ENCODE measurements around the gene PSMA8.
"Not testable (repeated sequence)": the region's sequence is repeated elsewhere in the genome, so short reads cannot be mapped to it uniquely, and the experiment has no call there.

The PSMA8 gene

DNA sequence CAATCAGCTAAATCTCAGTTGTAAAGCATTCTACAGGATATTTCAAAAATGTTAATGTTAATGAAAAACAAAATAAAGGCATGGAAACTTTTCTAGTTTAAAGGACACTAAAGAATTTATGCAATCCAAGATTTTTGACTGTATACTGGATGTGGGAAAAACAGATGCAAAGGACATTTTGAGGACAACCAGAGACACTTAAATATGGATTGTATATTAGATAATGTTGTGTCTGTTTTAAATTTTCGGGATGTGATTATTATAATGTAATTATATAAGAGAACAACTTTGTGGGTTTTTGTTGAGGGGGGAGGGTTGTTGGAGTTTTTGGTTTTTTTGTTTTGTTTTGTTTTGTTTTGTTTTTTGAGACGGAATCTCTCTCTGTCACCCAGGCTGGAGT, 30.9 kb downstream of the PSMA8 start:
- in situ Hi-C loops (cut with HindIII; ENCODE audit: low sequenced_read_pairs) = no loop called here

DNA sequence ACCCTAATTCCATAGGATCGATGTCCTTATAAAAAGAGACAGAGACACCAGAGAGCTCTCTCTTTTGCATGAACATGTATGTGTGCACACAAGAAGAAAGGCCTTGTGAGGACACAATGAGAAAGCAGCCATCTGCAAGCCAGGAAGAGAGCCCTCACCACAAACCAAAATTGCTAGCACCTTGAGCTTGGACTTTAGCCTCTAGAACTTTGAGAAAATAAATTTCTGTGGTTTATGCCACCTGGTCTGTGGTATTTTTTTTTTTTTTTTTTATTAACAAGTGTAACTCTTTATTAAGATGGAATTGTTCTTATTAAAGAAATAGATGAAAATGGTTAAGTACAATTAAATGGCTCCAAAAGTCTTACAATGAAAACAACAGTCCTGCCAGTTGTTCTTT, 33.9 kb downstream of the PSMA8 start:
- DNase-seq (ENCODE audit: low read depth); H3K4me3 ChIP-seq (ENCODE audit: low read depth, low read length); in situ Hi-C loops (cut with HindIII; ENCODE audit: low sequenced_read_pairs): not testable (repeated sequence)

More for the DNA sequence above, 30.9 kb downstream of the PSMA8 start:
- H3K4me3 ChIP-seq (ENCODE audit: low read depth, low read length) = no peak overlapping the region
- no peak for DNase-seq (ENCODE audit: low read depth)
- TF ChIP-seq, protein P1, sequence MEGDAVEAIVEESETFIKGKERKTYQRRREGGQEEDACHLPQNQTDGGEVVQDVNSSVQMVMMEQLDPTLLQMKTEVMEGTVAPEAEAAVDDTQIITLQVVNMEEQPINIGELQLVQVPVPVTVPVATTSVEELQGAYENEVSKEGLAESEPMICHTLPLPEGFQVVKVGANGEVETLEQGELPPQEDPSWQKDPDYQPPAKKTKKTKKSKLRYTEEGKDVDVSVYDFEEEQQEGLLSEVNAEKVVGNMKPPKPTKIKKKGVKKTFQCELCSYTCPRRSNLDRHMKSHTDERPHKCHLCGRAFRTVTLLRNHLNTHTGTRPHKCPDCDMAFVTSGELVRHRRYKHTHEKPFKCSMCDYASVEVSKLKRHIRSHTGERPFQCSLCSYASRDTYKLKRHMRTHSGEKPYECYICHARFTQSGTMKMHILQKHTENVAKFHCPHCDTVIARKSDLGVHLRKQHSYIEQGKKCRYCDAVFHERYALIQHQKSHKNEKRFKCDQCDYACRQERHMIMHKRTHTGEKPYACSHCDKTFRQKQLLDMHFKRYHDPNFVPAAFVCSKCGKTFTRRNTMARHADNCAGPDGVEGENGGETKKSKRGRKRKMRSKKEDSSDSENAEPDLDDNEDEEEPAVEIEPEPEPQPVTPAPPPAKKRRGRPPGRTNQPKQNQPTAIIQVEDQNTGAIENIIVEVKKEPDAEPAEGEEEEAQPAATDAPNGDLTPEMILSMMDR (IDR thresholded peaks at IDR 0.05; ENCODE audit: low read depth, low read length, missing control alignments) = no peak

DNA sequence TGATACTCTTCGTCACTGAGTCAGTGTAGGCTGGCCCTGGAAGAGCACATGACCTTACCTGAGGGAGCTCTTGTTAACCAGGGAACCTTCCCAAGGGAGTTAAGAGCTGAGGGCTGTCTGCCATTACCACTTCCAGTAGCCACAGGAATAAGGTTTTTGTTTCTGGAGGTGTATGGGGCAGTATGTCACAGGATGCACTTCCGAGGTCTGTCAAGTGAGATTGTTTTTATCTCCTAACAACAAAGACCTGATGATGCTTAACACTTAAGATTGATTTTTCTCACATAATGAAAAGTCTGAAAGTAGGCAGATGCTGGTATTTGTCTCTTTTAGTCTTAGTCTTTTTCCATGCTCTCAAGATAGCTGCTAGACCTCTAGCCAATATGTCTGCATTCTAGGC, 41.8 kb downstream of the PSMA8 start:
- DNase-seq (ENCODE audit: low read depth) = no peak
- H3K4me3 ChIP-seq (ENCODE audit: low read depth, low read length) = no peak overlapping the region
- in situ Hi-C loops (cut with HindIII; ENCODE audit: low sequenced_read_pairs) = no loop called here
- TF ChIP-seq, protein P1 (IDR thresholded peaks at IDR 0.05; ENCODE audit: low read depth, low read length, missing control alignments) = no peak

DNA sequence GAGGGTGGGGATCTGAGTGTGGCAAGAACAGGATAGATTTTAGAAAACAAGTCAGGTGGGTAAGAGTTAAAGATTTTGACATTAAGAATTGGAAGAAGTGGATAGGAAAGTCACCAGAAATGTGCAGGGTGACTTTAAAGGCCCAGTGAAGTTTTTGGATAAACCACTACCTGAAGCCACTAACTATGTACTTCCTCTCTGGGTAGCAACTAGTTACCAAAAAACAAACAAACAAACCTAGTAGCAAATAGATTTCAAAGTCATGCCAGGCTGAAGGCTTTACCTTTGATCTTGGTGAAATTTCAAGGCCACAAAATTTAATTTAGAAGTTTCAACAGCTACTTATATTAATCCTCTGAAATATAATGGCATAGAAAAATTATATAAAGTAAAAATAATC, 42.5 kb downstream of the PSMA8 start:
- in situ Hi-C loops (cut with HindIII; ENCODE audit: low sequenced_read_pairs) = no loop called here
- no peak overlapping the region for H3K4me3 ChIP-seq (ENCODE audit: low read depth, low read length)
- DNase-seq (ENCODE audit: low read depth) = no peak
- TF ChIP-seq, protein P1 (IDR thresholded peaks at IDR 0.05; ENCODE audit: low read depth, low read length, missing control alignments) = no peak

DNA sequence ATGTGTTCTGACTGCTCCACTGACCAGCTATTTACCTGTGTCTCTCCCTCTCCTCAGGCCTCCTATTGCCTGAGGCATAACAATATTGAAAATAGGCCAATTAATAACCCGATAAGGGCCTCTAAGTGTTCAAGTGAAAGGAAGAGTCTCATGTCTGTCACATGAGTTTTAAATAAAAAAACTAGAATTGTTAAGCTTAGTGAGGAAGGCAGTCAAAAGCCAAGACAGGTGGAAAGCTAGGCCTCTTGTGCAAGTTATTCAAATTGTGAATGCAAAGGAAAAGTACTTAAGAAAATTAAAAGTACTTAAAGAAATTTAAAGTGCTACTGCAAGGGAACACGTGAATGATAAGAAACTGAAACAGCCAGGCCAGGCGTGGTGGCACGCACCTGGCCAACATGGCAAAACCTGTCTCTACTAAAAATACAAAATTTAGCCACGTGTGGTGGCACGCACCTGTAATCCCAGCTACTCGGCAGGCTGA, 47.7 kb downstream of the PSMA8 start:
- in situ Hi-C loops (cut with HindIII; ENCODE audit: low sequenced_read_pairs) = loop anchor here (5.0 kb wide), 1 partner anchor 34 kb away; no protein-coding TSS in a partner anchor
- DNase-seq (ENCODE audit: low read depth) = no peak
- TF ChIP-seq, protein P1 (IDR thresholded peaks at IDR 0.05; ENCODE audit: low read depth, low read length, missing control alignments) = no peak
- H3K4me3 ChIP-seq (ENCODE audit: low read depth, low read length) = no peak overlapping the region

DNA sequence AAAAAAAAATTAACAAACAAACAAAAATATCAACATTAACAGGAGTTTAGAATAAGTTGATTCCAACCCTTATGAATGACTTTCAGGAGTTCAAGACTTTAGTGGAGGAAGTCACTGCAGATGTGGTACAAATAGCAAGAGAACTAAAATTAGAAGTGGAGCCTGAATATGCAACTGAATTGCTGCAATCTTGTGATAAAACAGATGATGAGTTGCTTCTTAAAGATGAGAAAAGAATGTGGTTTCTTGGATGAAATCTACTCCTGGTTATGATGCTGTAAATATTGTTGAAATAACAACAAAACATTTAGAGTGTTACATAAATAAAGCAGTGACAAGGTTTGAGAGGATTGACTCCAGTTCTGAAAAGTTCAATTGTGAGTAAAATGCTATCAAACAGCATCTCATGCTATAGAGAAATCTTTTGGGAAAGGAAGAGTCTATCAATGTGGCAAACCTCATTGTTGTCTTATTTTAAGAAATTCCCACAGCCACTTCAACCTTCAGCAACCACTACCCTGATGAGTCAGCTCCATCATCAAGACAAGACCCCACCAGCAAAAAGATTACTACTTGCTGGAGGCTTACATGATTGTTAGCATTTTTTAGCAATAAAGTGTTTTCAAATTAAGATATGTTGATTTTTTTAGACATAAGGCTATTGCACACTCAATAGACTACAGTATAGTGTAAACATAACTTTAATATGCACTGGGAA, 49.9 kb downstream of the PSMA8 start:
- DNase-seq (ENCODE audit: low read depth) = no peak
- in situ Hi-C loops (cut with HindIII; ENCODE audit: low sequenced_read_pairs) = loop anchor here (5.0 kb wide), 1 partner anchor 36 kb away; no protein-coding TSS in a partner anchor
- TF ChIP-seq, protein P1 (IDR thresholded peaks at IDR 0.05; ENCODE audit: low read depth, low read length, missing control alignments) = no peak
- no peak overlapping the region for H3K4me3 ChIP-seq (ENCODE audit: low read depth, low read length)

DNA sequence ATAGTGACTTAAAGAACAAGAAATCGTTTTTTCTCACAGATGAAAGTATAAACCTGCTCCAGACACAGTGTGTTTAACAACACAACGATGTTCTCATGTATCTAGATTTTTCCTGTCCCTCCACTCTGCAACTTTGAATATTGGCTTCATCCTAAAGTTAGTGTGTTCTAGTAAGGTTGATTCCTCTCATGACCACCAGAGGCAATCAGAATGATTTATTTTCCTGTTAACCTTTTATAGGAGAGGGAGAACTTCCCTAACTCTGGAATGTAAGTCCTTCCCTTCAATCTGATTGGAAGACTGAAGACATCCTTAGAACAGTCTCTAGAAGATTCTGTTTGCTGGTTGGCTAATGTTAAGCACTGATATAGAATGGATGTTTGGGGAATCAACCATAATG, 51.6 kb downstream of the PSMA8 start:
- in situ Hi-C loops (cut with HindIII; ENCODE audit: low sequenced_read_pairs) = no loop called here
- no peak for DNase-seq (ENCODE audit: low read depth)
- TF ChIP-seq, protein P1 (IDR thresholded peaks at IDR 0.05; ENCODE audit: low read depth, low read length, missing control alignments) = peak; percentile 14
- H3K4me3 ChIP-seq (ENCODE audit: low read depth, low read length) = no peak overlapping the region
